GM12878 (cell line): Measurements from ENCODE around the gene TIPRL. TPM values are rescaled to one million over a fixed set of nuclear protein-coding genes. Genes with fewer than 3 reads are reported as not detected.
A peak's percentile ranks its signal among the peaks of the same experiment; 100 is the strongest.

ENCODE experiments used
- ATAC-seq: fragments of 200-7000 bp; cut with Tn5 transposase; 3 replicates; pipeline ENCODE4 v1.9.1; 2020; ENCODE audit warnings: mild to moderate bottlenecking, moderate library complexity
- BruUV-seq: library from RNA; stranded (reverse); fragments of 400-500 nt; replicated peaks from 2 replicates; lab custom pipeline; 2021; lab: Mats Ljungman, UMichigan
- CTCF ChIA-PET: fragments of 300-600 bp; sonication (Branson Sonifier 250); formaldehyde crosslinking; extraction: SDS; loops from one replicate; lab custom pipeline; 2021; ENCODE audit warnings: inconsistent platforms; lab: Yijun Ruan, JAX
- POLR2A ChIA-PET: fragments of 350-600 bp; formaldehyde crosslinking; extraction: SDS; loops from one replicate; lab custom pipeline; 2021; ENCODE audit warnings: inconsistent platforms; lab: Charles Lee
- RAD21 ChIA-PET: fragments of 300-600 bp; sonication (Branson Sonifier 250); formaldehyde crosslinking; loops from one replicate; lab custom pipeline; 2023; ENCODE audit warnings: antibody characterized with exemption; ENCODE audit not compliant: unreplicated experiment; lab: Charles Lee
- SMC1A ChIA-PET: fragments of 300-600 bp; sonication (Branson Sonifier 250); formaldehyde crosslinking; loops from one replicate; lab custom pipeline; 2023; ENCODE audit not compliant: unreplicated experiment, uncharacterized antibody; lab: Charles Lee
- DNase-seq: peaks from one replicate; pipeline ENCODE4 v3.0.0-alpha.2; 2011; ENCODE audit warnings: low read depth, low spot score
- FAIRE-seq: peaks from 3 replicates; lab custom pipeline; 2011; peaks lifted over from hg19 to GRCh38; lab: Jason Lieb, UNC
- H2AFZ ChIP-seq: 2 replicates; pipeline ENCODE4 v1.6.0; 2011; ENCODE audit warnings: low read depth, low read length, control low read depth; ENCODE audit not compliant: control insufficient read depth
- H3K27ac ChIP-seq: 2 replicates; pipeline ENCODE4 v1.5.1; 2011; ENCODE audit warnings: control low read depth; ENCODE audit not compliant: control insufficient read depth, insufficient read depth
- H3K27me3 ChIP-seq, 2 experiments: replicated peaks in 1 of 2; 2 replicates each; pipeline versions ENCODE4 v1.6.0 to v1.6.1; 2011; ENCODE audit warnings: low read length in 1 of 2; ENCODE audit not compliant: control insufficient read depth in 2 of 2, insufficient read depth in 2 of 2
- H3K36me3 ChIP-seq, 2 experiments: 2 replicates each; pipeline ENCODE4 v1.5.1; 2011; ENCODE audit warnings: low read length in 1 of 2; ENCODE audit not compliant: control insufficient read depth in 2 of 2, insufficient read depth in 2 of 2
- H3K4me1 ChIP-seq: 2 replicates; pipeline ENCODE4 v1.6.1; 2011; ENCODE audit warnings: mild to moderate bottlenecking, low read length, moderate library complexity, mixed read lengths; ENCODE audit not compliant: control insufficient read depth, insufficient read depth
- H3K4me2 ChIP-seq: 2 replicates; pipeline ENCODE4 v1.6.0; 2011; ENCODE audit warnings: control low read depth; ENCODE audit not compliant: control insufficient read depth, insufficient read depth
- H3K4me3 ChIP-seq: fragments of 200-600 bp; sonication (generic); 2 replicates; pipeline ENCODE4 v1.5.1; 2016
- H3K79me2 ChIP-seq: 2 replicates; pipeline ENCODE4 v1.6.0; 2011; ENCODE audit warnings: low read length; ENCODE audit not compliant: control insufficient read depth, insufficient read depth
- H3K9ac ChIP-seq: 2 replicates; pipeline ENCODE4 v1.8.0; 2011; ENCODE audit warnings: low read length, control low read depth, mixed read lengths; ENCODE audit not compliant: control insufficient read depth, insufficient read depth
- H3K9me3 ChIP-seq: replicated peaks from 3 replicates; pipeline ENCODE4 v1.5.1; 2011; ENCODE audit warnings: mild to moderate bottlenecking, low read length; ENCODE audit not compliant: control insufficient read depth, insufficient read depth
- H4K20me1 ChIP-seq: 2 replicates; pipeline ENCODE4 v1.6.0; 2011; ENCODE audit not compliant: control insufficient read depth, insufficient read depth
- LARP7 ChIP-seq: fragments of 450-650 bp; IDR thresholded peaks from 2 replicates; pipeline ENCODE4 v1.6.1; 2017; ENCODE audit warnings: mild to moderate bottlenecking
- POLR2AphosphoS5 ChIP-seq: IDR thresholded peaks from 2 replicates; pipeline ENCODE4 v1.6.1; 2011; ENCODE audit warnings: mild to moderate bottlenecking, low read length, inconsistent platforms
- RCOR1 ChIP-seq: conservative IDR thresholded peaks from 2 replicates; pipeline ENCODE4 v1.6.1; 2012; ENCODE audit warnings: low read depth, low read length, improper control_type of control experiment
- SPI1 ChIP-seq: IDR thresholded peaks from 2 replicates; pipeline ENCODE4 v1.6.1; 2011; ENCODE audit warnings: low read depth, mild to moderate bottlenecking, low read length, moderate library complexity, borderline replicate concordance; ENCODE audit not compliant: insufficient read depth
- SUZ12 ChIP-seq: fragments of 200-600 bp; sonication (generic); IDR thresholded peaks from one replicate; pipeline ENCODE4 v1.6.1; 2018; ENCODE audit warnings: antibody characterized with exemption, mild to moderate bottlenecking; ENCODE audit not compliant: unreplicated experiment
- WGBS: methylation state at CpG from one replicate; pipeline ENCODE4 v1.1.6; 2016; ENCODE audit warnings: low lambda C conversion rate; ENCODE audit not compliant: insufficient replicate concordance, insufficient coverage; ENCODE audit errors: missing lambda C conversion rate; 5-methylcytosine and 5-hydroxymethylcytosine counted together
- in situ Hi-C: fragments of 300-500 bp; cut with MboI; formaldehyde crosslinking; loops from 9 replicates; pipeline ENCODE4 v1.14.3; 2018; ENCODE audit warnings: mixed read lengths
- intact Hi-C: fragments of 100-400 bp; cut with micrococcal nuclease; formaldehyde crosslinking; loops from one replicate; pipeline ENCODE4 v1.14.2; 2022; ENCODE audit not compliant: unreplicated experiment
- polyA plus RNA-seq, 11 experiments: library from polyadenylated mRNA; depleted of rRNA in 4 of 11; unstranded in 6 of 11; stranded (reverse) in 5 of 11; fragments of >200 nt; fragmentation: Nextera tagmentation in 4 of 11; fragmentation: Illumina TruSeq in 1 of 11; extraction: Ambion mirVana in 4 of 11; extraction: Trizol in 1 of 11; gene quantifications; 1 replicate in 1 of 11; 2 replicates in 10 of 11; pipeline versions ENCODE4 v1.2.1 to v1.2.3, GENCODE V29; 2011 to 2016; ENCODE audit warnings: inconsistent platforms in 2 of 11, missing spikeins in 2 of 11, low read depth in 1 of 11
- total RNA-seq, 4 experiments: library from RNA; depleted of rRNA in 3 of 4; stranded (reverse); fragments of >200 nt in 3 of 4; fragmentation: Illumina TruSeq in 1 of 4; extraction: Trizol in 1 of 4; gene quantifications; 2 replicates each; pipeline versions ENCODE4 v1.2.1 to v1.2.3, GENCODE V29; 2013 to 2021

Gene TIPRL
- total and polyA plus RNA-seq, 10 of the 15 experiments (the other 5 are each of a cell fraction or from before 2014, with no cell fraction given) = 36.4 to 72.1 (median 49.9) TPM

GRCh38 chr1:168229893-168230292, 51.1 kb downstream of the TIPRL start:
- ChIA-PET CTCF (interaction anchor here (0.6 to 1.0 kb wide), 3 partner anchors 34 to 185 kb away, joined by 3 to 7 read pairs (median 4); no protein-coding TSS in a partner anchor), RAD21 (no interaction called here), POLR2A (interaction anchor here (1.2 kb wide), 1 partner anchor 9 kb away, joined by 3 read pairs; no protein-coding TSS in a partner anchor), SMC1A (interaction anchor here (0.7 to 2.4 kb wide), 3 partner anchors 9 to 112 kb away, joined by 3 to 5 read pairs (median 4); no protein-coding TSS in a partner anchor)
- H2AFZ ChIP-seq = no peak overlapping the region
- peaks cover 24% of the 10 kb centered on the region for H3K4me1 ChIP-seq
- no TSS peak for BruUV-seq
- H3K27me3 ChIP-seq = no peaks in the 10 kb centered on the region
- in situ Hi-C loops (no loop called here), intact Hi-C loops (loop anchor here (5.0 kb wide), 1 partner anchor 148 kb away; no protein-coding TSS in a partner anchor)
- no peak for FAIRE-seq
- H3K36me3 ChIP-seq = peaks cover 13 to 32% of the 10 kb centered on the region in 2 experiments
- no peak for DNase-seq
- H3K9ac ChIP-seq = no peak overlapping the region
- no peak for ATAC-seq
- H3K9me3 ChIP-seq = no peaks in the 10 kb centered on the region
- 92% methylated on average over 4 of the region's 4 CpGs for WGBS
- H4K20me1 ChIP-seq = peaks cover 13% of the 10 kb centered on the region
- TF ChIP-seq POLR2AphosphoS5 (0 out of 2 replicates have a peak, but pooled peaks have one; percentile 15), SUZ12 (no peak)
- no peak overlapping the region for H3K4me3 ChIP-seq
- H3K79me2 ChIP-seq = peaks cover 67% of the 10 kb centered on the region
- no peak overlapping the region for H3K27ac ChIP-seq
- H3K4me2 ChIP-seq = peak overlapping the region; percentile 86

DNA sequence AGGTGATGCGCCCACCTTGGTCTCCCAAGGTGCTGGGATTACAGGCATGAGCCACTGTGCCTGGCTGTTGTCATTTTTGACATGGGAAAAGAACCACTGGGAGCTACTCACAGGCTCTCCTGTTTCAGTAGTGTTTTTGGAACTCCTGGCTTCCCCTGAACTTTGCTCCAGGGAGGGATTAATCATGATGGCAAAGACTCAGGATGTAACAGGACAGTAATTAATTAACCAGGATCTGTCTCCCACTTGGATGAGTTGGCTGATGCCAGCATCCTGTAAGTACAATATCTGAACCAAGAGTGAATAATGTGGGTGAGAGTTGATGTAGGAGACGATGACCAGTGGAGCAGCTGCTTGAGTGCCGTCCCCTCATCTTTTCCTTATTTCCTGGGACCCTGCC, 51.9 kb downstream of the TIPRL start:
- CTCF ChIA-PET = interaction anchor here (1.7 kb wide), 1 partner anchor 13 kb away, joined by 4 read pairs; no protein-coding TSS in a partner anchor
- intact Hi-C loops (no loop called here), in situ Hi-C loops (no loop called here)
- no TSS peak for BruUV-seq
- Histone ChIP-seq H3K79me2 (peaks cover 68% of the 10 kb centered on the region), H3K27me3 (no peaks in the 10 kb centered on the region), H3K36me3 (peaks cover 13 to 33% of the 10 kb centered on the region in 2 experiments), H3K27ac (no peak overlapping the region), H3K4me2 (no peak overlapping the region), H3K4me1 (peaks cover 17% of the 10 kb centered on the region), H4K20me1 (peaks cover 13% of the 10 kb centered on the region), H3K9ac (no peak overlapping the region), H2AFZ (no peak overlapping the region), H3K9me3 (no peaks in the 10 kb centered on the region), H3K4me3 (no peak overlapping the region)
- POLR2A ChIA-PET = interaction anchor here (1.2 kb wide), 1 partner anchor 9 kb away, joined by 3 read pairs; no protein-coding TSS in a partner anchor
- RAD21 ChIA-PET = no interaction called here
- no peak for ATAC-seq
- TF ChIP-seq RCOR1 = no peak
- TF ChIP-seq LARP7 = no peak
- TF ChIP-seq SPI1 = no peak
- 97% methylated on average over 3 of the region's 3 CpGs for WGBS
- FAIRE-seq = no peak
- SMC1A ChIA-PET = no interaction called here
- no peak for DNase-seq
